ENCODE data around the gene DAD1. TPM values are rescaled to one million over a fixed set of nuclear protein-coding genes. Genes with fewer than 3 reads are reported as not detected.
"Not testable (repeated sequence)": the region's sequence is repeated elsewhere in the genome, so short reads cannot be mapped to it uniquely, and the experiment has no call there.

Gene DAD1
- total RNA-seq, 1 donor from 2014 or later = 229 TPM

DNA sequence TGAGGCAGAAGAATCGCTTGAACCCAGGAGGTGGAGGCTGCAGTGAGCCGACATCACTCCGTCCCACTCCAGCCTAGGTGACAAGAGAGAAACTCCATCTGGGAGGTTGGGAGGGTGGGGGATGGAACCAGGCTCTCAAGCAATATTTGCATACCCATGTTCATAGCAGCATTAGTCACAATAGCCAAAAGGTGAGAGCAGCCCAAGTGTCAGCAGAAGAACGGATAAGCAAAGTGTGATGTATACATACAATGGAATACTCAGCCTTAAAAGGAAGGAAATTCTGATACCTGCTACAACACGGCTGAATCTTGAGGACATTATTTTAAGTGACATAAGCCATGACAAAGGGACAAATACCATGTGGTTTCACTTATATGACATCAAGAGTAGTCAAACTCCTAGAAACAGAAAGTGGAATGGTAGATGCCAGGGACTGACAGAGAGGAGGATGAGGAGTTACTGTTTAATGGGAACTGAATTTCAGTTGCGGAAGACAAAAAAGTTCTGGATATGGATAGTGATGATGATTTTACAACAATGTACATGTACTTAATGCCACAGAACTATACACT, 11.6 kb downstream of the DAD1 start:
- H3K36me3 Mint-ChIP-seq (ENCODE audit: low read depth) = peaks cover 39% of the 10 kb centered on the region
- peak overlapping the region; percentile 32 for H3K27ac Mint-ChIP-seq
- peaks cover 55% of the 10 kb centered on the region for H3K4me1 Mint-ChIP-seq (ENCODE audit: low read depth)
- intact Hi-C loops (cut with micrococcal nuclease) = loop anchor here (1.0 kb wide), 1 partner anchor 11 kb away; no protein-coding TSS in a partner anchor
- H3K27me3 Mint-ChIP-seq (ENCODE audit: insufficient read depth) = no peaks in the 10 kb centered on the region
- DNase-seq (ENCODE audit: low spot score) = no peak
- H3K4me3 Mint-ChIP-seq = no peak overlapping the region
- no peaks in the 10 kb centered on the region for H3K9me3 Mint-ChIP-seq

DNA sequence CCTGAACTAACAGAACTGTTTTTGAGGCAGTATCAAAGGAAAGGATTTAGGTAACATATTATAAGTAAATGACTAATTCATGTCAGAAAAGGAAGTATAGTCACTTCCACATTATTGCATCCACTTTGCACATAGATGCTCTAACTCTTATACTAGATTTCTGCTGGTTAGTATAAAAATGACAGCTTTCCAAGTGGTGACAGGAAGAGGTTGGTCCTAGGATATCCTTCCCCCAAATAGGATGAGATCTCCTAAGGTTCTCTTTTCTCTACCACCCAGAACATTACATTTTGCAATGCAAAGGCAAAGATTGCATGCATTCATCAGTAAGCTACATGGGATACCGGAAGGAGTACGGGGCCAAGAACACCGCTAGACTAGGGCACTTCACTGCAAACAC, 15.2 kb downstream of the DAD1 start:
- no peak for DNase-seq (ENCODE audit: low spot score)
- Mint-ChIP-seq H3K27ac (no peak overlapping the region), H3K36me3 (ENCODE audit: low read depth) (peaks cover 37% of the 10 kb centered on the region), H3K4me3 (no peak overlapping the region), H3K27me3 (ENCODE audit: insufficient read depth) (no peaks in the 10 kb centered on the region), H3K9me3 (no peaks in the 10 kb centered on the region), H3K4me1 (ENCODE audit: low read depth) (peaks cover 60% of the 10 kb centered on the region)
- intact Hi-C loops (cut with micrococcal nuclease) = loop anchor here (5.0 kb wide), 3 partner anchors 138 to 483 kb away; partner anchors contain the start of genes CDH24 and RBM23

DNA sequence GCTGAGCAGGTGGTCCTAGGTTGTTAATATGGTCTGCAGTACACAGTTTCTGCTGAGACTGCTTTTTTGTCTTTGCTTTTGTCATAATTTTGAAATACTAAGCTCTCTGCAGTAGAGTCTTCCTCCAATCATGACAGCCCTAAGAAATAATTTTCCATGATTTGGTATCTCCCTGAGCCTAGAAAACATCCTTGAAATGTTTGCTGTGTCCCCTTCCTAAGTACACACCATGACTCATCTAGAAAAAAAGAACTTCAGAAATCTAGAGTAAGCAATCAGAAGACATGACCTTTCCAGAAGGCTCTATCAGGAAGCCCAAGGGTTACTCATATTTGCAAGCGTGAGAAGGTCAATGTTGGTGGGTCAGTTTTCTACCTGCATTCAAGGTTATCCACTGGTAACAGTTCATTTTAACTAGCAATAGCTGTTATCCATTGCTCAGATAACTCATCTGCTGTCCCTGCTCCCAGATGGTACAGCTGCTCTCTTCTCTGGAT, 16.4 kb downstream of the DAD1 start:
- Mint-ChIP-seq H3K27ac (peak overlapping the region; percentile 71), H3K36me3 (ENCODE audit: low read depth) (peaks cover 39% of the 10 kb centered on the region), H3K27me3 (ENCODE audit: insufficient read depth) (no peaks in the 10 kb centered on the region), H3K9me3 (no peaks in the 10 kb centered on the region), H3K4me1 (ENCODE audit: low read depth) (peaks cover 62% of the 10 kb centered on the region), H3K4me3 (no peak overlapping the region)
- intact Hi-C loops (cut with micrococcal nuclease) = loop anchor here (5.0 kb wide), 3 partner anchors 140 to 485 kb away; partner anchors contain the start of genes CDH24 and RBM23
- DNase-seq (ENCODE audit: low spot score) = no peak

GRCh38 chr14:22570132-22570949, 18.7 kb downstream of the DAD1 start:
- intact Hi-C loops (cut with micrococcal nuclease) = loop anchor here (1.0 to 5.0 kb wide), 15 partner anchors 9 to 652 kb away; partner anchors contain the start of genes ABHD4, CDH24, DAD1 and OXA1L
- peak; percentile 86 for DNase-seq (ENCODE audit: low spot score)
- Mint-ChIP-seq H3K36me3 (ENCODE audit: low read depth) (peaks cover 44% of the 10 kb centered on the region), H3K27me3 (ENCODE audit: insufficient read depth) (no peaks in the 10 kb centered on the region), H3K4me1 (ENCODE audit: low read depth) (peaks cover 71% of the 10 kb centered on the region), H3K27ac (peak overlapping the region; percentile 90), H3K4me3 (peak overlapping the region; percentile 85), H3K9me3 (no peaks in the 10 kb centered on the region)

DNA sequence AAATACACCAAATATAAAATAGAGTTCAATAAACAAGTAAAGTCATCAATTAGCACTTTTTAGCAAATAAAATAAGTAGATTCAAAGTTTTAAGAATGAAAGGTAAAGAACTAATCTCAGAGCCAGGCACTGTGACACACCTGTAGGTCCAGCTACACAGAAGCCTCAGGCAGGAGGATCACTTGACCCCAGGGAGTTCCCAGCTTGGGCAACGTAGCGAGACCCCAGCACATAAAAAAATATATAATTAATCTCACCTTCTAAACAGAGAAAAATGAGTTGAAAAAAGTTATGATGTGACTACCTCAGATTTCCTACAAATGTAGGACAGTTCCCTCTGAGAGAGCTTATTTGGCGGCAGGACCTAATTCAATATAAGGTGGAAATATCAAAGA, 19.3 kb downstream of the DAD1 start:
- H3K27me3 Mint-ChIP-seq (ENCODE audit: insufficient read depth) = no peaks in the 10 kb centered on the region
- peaks cover 75% of the 10 kb centered on the region for H3K4me1 Mint-ChIP-seq (ENCODE audit: low read depth)
- H3K9me3 Mint-ChIP-seq = no peaks in the 10 kb centered on the region
- H3K4me3 Mint-ChIP-seq = peak overlapping the region; percentile 85
- intact Hi-C loops (cut with micrococcal nuclease) = loop anchor here (1.0 to 5.0 kb wide), 15 partner anchors 8 to 651 kb away; partner anchors contain the start of genes ABHD4, CDH24, DAD1 and OXA1L
- no peak for DNase-seq (ENCODE audit: low spot score)
- H3K27ac Mint-ChIP-seq = peak overlapping the region; percentile 90
- H3K36me3 Mint-ChIP-seq (ENCODE audit: low read depth) = peaks cover 46% of the 10 kb centered on the region

GRCh38 chr14:22569106-22569736, 19.8 kb downstream of the DAD1 start:
- H3K27ac Mint-ChIP-seq = peak overlapping the region; percentile 90

DNA sequence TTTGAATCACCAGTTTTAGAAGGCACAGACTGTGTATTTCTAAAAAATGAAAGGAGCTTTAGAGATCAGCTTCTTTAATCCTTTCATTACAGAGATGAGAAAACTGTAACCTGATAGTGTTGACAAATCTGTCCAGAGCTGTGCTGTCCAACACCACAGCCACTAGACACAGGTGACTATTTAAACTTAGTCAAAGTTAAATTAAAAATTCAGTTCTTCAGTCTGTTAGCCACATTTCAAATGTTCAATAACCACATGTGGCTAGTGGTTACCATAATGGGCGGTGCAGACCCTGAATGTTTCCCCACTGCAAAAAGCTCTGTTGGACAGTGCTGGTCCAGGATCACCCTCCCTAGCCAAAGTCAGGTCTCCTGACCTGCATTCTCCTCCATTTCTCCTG, 21.6 kb downstream of the DAD1 start:
- Mint-ChIP-seq H3K27ac (peak overlapping the region; percentile 90), H3K36me3 (ENCODE audit: low read depth) (peaks cover 35% of the 10 kb centered on the region)

More at GRCh38 chr14:22569106-22569736, 19.8 kb downstream of the DAD1 start:
- DNase-seq (ENCODE audit: low spot score) = no peak
- peak overlapping the region; percentile 85 for H3K4me3 Mint-ChIP-seq
- peaks cover 46% of the 10 kb centered on the region for H3K36me3 Mint-ChIP-seq (ENCODE audit: low read depth)
- no peaks in the 10 kb centered on the region for H3K9me3 Mint-ChIP-seq
- peaks cover 76% of the 10 kb centered on the region for H3K4me1 Mint-ChIP-seq (ENCODE audit: low read depth)
- intact Hi-C loops (cut with micrococcal nuclease) = no loop called here
- no peaks in the 10 kb centered on the region for H3K27me3 Mint-ChIP-seq (ENCODE audit: insufficient read depth)

GRCh38 chr14:22566845-22567244, 22.2 kb downstream of the DAD1 start:
- Mint-ChIP-seq H3K9me3 (no peaks in the 10 kb centered on the region), H3K4me3 (peak overlapping the region; percentile 69), H3K27ac (peak overlapping the region; percentile 90), H3K36me3 (ENCODE audit: low read depth) (peaks cover 30% of the 10 kb centered on the region), H3K4me1 (ENCODE audit: low read depth) (peaks cover 82% of the 10 kb centered on the region), H3K27me3 (ENCODE audit: insufficient read depth) (no peaks in the 10 kb centered on the region)
- no peak for DNase-seq (ENCODE audit: low spot score)
- intact Hi-C loops (cut with micrococcal nuclease) = no loop called here

More for the DNA sequence above, 21.6 kb downstream of the DAD1 start:
- DNase-seq (ENCODE audit: low spot score) = no peak
- Mint-ChIP-seq H3K27me3 (ENCODE audit: insufficient read depth) (no peaks in the 10 kb centered on the region), H3K9me3 (no peaks in the 10 kb centered on the region), H3K4me3 (peak overlapping the region; percentile 69), H3K4me1 (ENCODE audit: low read depth) (peaks cover 81% of the 10 kb centered on the region)
- intact Hi-C loops (cut with micrococcal nuclease) = no loop called here

- H3K36me3 Mint-ChIP-seq (ENCODE audit: low read depth) = peaks cover 30% of the 10 kb centered on the region
- H3K27me3 Mint-ChIP-seq (ENCODE audit: insufficient read depth); H3K9me3 Mint-ChIP-seq; intact Hi-C loops (cut with micrococcal nuclease); DNase-seq (ENCODE audit: low spot score): not testable (repeated sequence)
- H3K4me1 Mint-ChIP-seq (ENCODE audit: low read depth) = peaks cover 88% of the 10 kb centered on the region
- peak overlapping the region; percentile 61 for H3K4me3 Mint-ChIP-seq
- peak overlapping the region; percentile 96 for H3K27ac Mint-ChIP-seq
These were observed 22.8 kb downstream of the DAD1 start for GRCh38 chr14:22566266-22566665.

DNA sequence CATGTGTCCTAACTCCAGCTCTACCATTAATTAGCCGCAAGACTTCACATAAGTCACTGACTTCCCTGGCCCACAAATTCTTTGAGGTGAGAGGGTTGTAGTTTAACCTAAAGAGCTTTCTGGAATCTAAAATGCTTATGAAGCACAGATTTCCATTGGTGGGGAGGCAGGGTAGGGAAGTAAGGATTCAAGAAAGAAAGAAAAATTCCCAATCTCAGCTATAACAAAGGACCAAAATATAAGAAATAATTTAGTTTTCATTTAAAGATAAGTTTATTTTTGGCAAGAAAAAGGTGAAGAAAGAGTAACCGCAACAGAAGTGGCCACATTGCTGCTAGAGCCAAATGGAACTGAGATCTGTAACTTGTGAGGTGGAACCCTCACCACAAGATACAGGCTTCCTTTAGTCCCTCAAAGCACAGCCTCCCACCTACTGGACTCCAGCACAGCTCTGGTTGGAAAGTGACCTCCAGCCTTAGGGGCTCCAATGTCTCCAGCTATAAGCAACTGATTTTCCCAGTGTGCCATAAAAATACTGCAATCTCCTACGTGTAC, 23.6 kb downstream of the DAD1 start:
- H3K27me3 Mint-ChIP-seq (ENCODE audit: insufficient read depth) = no peaks in the 10 kb centered on the region
- no peak for DNase-seq (ENCODE audit: low spot score)
- peaks cover 91% of the 10 kb centered on the region for H3K4me1 Mint-ChIP-seq (ENCODE audit: low read depth)
- intact Hi-C loops (cut with micrococcal nuclease) = no loop called here
- peak overlapping the region; percentile 61 for H3K4me3 Mint-ChIP-seq
- peak overlapping the region; percentile 96 for H3K27ac Mint-ChIP-seq
- H3K36me3 Mint-ChIP-seq (ENCODE audit: low read depth) = peaks cover 28% of the 10 kb centered on the region
- H3K9me3 Mint-ChIP-seq = no peaks in the 10 kb centered on the region

DNA sequence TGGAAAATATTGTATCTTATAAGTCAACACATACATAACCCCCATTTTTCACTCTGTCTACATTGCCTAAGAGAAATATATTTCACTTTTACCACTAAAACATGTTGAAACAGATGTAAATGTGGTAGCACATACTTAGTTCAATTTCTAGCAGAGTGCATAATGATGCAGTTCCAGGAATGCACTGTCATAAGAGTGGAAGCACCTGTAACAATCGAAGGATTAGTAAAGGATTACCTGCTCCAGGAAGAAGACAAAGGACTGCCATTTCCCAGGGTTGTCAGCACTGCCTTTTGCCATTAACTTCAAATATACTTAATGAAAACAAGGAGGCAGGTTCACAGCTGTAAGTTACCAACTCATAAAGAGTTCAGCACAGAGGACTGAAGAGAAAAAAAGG, 24.6 kb downstream of the DAD1 start:
- intact Hi-C loops (cut with micrococcal nuclease) = loop anchor here (5.0 kb wide), 1 partner anchor 402 kb away; no protein-coding TSS in a partner anchor
- Mint-ChIP-seq H3K4me1 (ENCODE audit: low read depth) (peaks cover 96% of the 10 kb centered on the region), H3K4me3 (peak overlapping the region; percentile 61), H3K27ac (peak overlapping the region; percentile 96), H3K9me3 (no peaks in the 10 kb centered on the region), H3K27me3 (ENCODE audit: insufficient read depth) (no peaks in the 10 kb centered on the region), H3K36me3 (ENCODE audit: low read depth) (peaks cover 33% of the 10 kb centered on the region)
- DNase-seq (ENCODE audit: low spot score) = no peak

DNA sequence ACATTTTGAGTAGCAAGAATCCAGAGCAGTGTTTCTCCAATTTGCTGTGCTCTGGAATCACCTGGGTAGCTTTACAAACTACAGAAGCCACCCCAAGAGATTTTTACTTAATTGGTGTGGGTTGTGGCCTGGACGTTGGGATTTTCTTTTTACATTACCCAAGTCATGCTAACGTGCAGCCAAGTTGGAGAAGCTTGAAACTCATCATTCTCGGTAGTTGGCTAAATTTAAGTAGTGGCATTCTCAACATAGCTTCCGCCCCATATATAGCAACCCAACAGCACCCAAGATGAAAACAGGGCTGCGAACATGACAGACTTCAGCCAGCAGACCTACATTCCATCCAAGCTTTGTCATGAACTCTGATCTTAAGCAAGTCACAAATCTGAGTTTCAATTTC, 25.0 kb downstream of the DAD1 start:
- Mint-ChIP-seq H3K9me3 (no peaks in the 10 kb centered on the region), H3K4me1 (ENCODE audit: low read depth) (peaks cover 96% of the 10 kb centered on the region), H3K4me3 (peak overlapping the region; percentile 61), H3K27ac (peak overlapping the region; percentile 96), H3K27me3 (ENCODE audit: insufficient read depth) (no peaks in the 10 kb centered on the region), H3K36me3 (ENCODE audit: low read depth) (peaks cover 29% of the 10 kb centered on the region)
- intact Hi-C loops (cut with micrococcal nuclease) = loop anchor here (5.0 kb wide), 1 partner anchor 402 kb away; no protein-coding TSS in a partner anchor
- no peak for DNase-seq (ENCODE audit: low spot score)

Measured in activated T-helper 1 cell treated with anti-CD3 and anti-CD28 coated beads, Interleukin-12 subunit alpha, Interleukin-12 subunit beta, Interleukin-2, Interleukin-4 antibody, amounts not matched to agents 30 ng/mL and 10 ng/mL and 1 ng/mL, durations not matched to agents 14 hours and 24 hours and 36 hours (primary cell).